Heart left ventricle (tissue), 13 donors: ENCODE data around the gene LEFTY2.

ENCODE experiments used
- CTCF ChIP-seq, 12 donors: fragments of 200-600 bp; sonication (generic) in 4 of 12; IDR thresholded peaks; one replicate each; pipeline versions ENCODE4 v1.5.0 to v1.8.0; 2018 to 2022; ENCODE audit warnings: antibody characterized with exemption in 12 of 12, mild to moderate bottlenecking in 5 of 12
- POLR2A ChIP-seq, 2 donors: fragments of 450-650 bp; IDR thresholded peaks; one replicate each; pipeline ENCODE4 v1.6.1; 2017; ENCODE audit warnings: antibody characterized with exemption in 2 of 2, mild to moderate bottlenecking in 2 of 2, moderate library complexity in 2 of 2
- donor health status: ischemic (EF 13 %, LVEDD 7.1; RV severe dilation, severe dysfunction).
- donor health status: DM: no; HTN: yes; CAD: no.
- donor health status: DM: no; HTN: no; CAD: no.
- donor health status: ischemic (EF 25% LVEDD 6.9; RV normal size, moderate dysfunction).
- donor health status: ischemic (EF 25% LVEDD 5.7; RV mildly dilated, moderate dysfunction).
- donor health status: ischemic (EF 35%, LVEDD 5.7; RV mildly dilated, moderate dysfunction).
- donor health status: nonischemic (EF 11% LVEDD 7.7; RV severe dilation, severe dysfunction).
- donor health status: DM: yes; HTN: yes; CAD: no.
- donor health status: PGD.
- donor health status: ischemic (EF 29% LVEDD 5.4; RV normal size, mild dysfunction).
- donor health status: nonischemic (EF 23%, LVEDD 6.1; RV moderate dilation, normal function).

- TF ChIP-seq CTCF (IDR thresholded peaks at IDR 0.05), result no peak
- TF ChIP-seq POLR2A (IDR thresholded peaks at IDR 0.05), result no peak
These were observed 37.4 kb downstream of the LEFTY2 start for GRCh38 chr1:225903623-225904022.
